ENCODE measurements around the gene TUSC2.
A peak's percentile ranks its signal among the peaks of the same experiment; 100 is the strongest.
"Not testable (repeated sequence)": the region's sequence is repeated elsewhere in the genome, so short reads cannot be mapped to it uniquely, and the experiment has no call there.

The TUSC2 gene

GRCh38 chr3:50317300-50317699 is 10.7 kb downstream of the TUSC2 start:
- no peak for DNase-seq (ENCODE audit: low read depth)

- DNase-seq (ENCODE audit: low read depth): peak; percentile 62
Observed at GRCh38 chr3:50316657-50317242, 11.3 kb downstream of the TUSC2 start.

DNA sequence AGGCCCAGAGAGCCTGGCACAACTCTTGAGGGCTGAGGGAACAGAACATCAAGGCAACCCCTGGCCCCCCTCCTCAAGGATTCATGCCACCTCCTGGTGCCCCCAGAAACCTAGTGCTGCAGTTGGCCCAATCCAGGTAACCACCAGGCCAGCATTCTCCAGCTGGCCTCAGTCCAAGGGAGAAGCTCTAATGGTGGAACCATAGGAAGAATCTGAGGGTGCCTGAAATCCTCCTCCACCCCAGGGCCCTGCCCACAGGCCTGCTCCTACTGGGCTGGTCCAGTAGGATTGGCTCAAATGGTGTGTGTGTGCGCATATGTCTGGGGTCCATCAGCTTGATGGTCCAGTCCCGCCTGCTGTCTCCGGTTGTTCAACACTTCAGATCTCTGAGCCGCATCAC is 13.2 kb downstream of the TUSC2 start:
- DNase-seq (ENCODE audit: low read depth): no peak

GRCh38 chr3:50314342-50314741 is 13.7 kb downstream of the TUSC2 start:
- no peak for DNase-seq (ENCODE audit: low read depth)

- not testable (repeated sequence) for DNase-seq (ENCODE audit: low read depth)
Observed at GRCh38 chr3:50312041-50312440, 16.0 kb downstream of the TUSC2 start.

DNA sequence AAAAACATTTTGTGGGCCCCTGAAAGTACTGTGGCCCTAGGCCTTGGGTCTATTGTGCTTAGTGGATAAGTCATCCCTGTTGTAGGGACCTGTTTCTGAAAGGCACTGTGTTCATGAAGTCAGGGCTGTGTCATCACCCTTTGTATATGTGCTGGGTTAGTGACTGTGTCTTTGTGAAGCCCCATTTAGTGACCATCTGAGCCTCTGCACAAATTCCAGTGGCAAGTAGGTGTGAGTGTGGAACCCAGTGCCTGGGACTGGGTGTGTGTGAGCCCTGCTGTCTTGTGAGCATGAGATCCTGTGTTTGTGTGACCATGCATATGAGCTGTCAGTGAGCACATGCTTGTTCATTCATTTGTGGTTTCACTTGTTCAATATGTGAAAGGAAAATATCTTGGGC is 23.4 kb downstream of the TUSC2 start:
- no peak for DNase-seq (ENCODE audit: low read depth)

DNA sequence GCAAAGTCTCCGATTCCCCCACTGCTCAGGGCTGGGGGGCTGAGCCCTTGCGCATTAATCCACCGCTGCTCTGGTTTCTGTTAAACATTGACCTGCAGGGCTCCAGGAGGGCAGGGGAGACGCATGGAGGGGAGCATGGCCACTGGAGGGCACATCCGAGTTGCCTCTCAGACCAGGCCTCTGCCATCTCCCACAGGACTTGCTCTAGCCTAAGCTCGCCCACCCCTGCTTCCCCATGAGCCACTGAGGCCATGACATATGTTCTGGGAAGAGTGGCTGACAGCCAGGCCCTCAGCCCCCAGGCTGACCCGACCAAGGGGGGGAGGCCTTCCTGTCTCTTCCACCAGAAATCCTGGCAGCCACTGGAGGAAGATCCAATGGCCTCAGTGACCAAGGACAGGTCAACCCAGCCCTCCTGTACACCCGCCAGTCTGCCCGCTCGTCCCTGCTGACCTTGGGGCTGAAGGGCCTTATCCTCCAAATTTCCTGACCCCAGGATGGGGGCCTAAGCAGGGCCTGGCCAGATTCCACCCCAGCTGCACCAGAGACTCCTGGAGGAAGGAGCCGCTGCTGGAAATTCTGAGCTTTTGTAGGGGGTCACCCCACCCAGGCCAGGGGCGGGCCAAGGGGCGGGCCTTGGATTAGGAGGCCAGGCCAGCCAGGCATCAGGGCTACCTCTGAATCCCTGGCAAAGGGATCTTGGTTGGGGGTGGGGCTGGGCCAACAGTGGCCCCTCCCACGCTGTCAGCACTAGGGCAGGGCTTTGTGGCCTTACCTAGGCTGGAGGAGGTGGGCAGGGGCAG is 24.8 kb downstream of the TUSC2 start, which contains the start of gene HYAL1:
HYAL1 (minus strand) TSS at position 562 of the 803 bp plus-strand sequence. CDS start 618 bp downstream, outside the sequence.
- DNase-seq (ENCODE audit: low read depth): no peak

DNA sequence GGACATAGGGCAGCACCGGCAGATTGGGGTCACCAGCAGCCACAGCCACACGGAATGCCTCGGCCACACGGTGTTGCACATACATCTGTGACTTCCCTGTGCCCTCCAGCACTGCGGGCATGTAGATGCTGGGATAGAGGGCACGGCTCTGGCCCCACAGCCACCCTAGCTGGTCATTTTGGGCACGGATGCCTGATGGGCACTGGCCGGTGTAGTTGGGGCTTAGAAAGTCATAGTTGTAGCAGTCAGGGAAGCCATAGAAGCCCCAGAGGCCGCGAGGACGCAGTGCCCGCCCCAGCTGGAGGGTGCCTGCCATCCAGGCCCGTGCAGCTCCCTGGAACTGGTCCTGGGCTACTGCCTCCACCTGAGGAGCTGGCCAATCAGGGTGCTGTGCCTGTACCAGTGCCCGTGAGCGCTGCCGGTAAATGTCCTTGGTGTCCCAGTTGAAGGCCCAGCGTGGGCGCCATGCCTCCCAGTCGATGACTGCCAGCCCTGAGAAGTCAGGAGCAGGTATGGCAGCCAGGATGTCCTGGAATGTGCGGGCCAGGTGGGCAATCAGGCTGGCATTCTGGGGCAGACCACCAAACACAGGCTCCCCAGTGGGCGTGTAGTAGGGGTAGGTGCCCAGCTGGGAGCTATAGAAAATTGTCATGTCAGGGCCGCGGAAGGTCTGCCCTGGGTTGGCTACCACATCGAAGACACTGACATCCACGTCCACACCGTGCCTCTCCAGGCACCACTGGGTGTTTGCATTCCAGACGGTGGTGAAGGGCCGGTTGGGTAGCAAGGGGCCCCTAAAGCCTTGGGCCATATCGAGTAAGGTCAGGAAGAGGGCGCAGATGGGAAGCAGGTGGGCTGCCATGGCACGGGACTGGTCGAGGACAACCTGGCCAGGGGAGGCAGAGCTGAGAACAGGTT is 25.7 kb downstream of the TUSC2 start:
- DNase-seq (ENCODE audit: low read depth): no peak

DNA sequence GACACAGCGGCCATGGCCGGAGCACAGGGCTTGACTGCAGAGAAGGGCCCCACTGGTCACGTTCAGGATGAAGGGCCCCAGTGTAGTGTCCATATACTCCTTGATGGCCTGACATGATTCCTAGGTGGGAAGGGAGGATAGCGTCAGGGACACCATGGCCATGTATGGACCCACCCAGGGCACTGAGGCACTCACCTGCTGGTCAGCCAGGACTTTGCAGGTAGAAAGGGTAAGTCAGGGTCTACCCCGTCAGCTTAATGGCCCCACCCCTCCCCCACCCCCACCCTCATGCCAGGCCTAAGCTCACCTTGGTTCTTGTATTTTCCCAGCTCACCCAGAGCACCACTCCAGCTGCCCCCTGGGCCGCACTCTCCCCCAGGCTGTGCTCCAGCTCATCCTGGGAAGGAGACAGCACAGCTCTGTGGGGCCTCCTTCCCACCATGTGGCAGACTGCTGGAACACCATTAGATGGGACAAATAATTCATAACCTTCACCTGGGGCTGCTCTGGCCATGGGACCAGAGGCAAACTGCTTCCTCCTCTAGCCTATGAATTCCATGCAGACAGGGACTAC is 27.3 kb downstream of the TUSC2 start:
- no peak for DNase-seq (ENCODE audit: low read depth)

DNA sequence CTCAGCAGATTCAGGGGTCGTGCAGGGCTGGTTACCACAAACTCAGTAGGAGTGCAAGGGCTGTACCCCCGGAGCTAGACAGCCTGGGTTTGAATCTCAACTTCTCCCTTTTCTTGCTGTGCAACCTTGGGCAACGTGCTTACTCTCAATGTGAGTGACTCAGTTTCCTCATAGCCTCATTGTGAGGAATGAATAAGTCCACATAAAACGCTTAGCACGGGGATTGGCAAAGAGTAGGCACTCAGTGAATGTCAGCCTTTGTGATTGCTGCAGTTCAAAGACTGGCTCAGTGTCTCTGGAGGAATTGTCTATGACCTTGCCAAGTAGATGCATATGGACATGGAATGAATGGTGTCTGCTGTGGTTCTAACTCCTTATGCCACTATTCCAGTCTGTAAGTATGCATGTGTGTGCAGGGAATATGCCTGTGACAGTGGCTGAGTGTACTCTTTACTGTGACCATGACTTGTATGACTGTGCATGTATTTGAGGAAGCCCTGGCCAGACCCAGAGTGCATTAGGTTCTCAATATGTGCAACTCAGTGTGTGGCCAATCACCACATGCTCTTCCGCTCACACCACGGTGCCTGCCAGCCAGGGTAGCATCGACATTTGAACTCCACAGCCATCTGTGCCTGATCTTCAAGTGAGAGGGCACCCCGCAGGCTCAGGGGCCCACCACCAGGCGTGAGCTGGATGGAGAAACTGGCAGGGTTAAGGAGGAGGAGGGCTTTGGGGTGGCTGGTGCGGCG is 27.9 kb downstream of the TUSC2 start:
- no peak for DNase-seq (ENCODE audit: low read depth)

DNA sequence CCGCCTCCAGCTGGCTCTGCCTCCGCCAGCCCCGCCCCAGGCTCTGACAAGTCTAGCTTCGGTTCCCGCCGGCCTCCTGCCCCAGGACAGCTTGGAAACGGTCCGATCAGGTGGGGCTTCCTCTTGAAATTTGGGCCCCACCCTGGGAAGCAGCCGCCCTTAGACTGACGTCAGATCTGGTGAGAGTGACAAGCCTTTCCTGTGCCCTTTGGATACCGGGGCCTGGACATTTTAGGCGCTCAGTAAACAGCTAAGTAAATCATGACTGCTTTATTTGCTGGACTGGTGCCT is 28.4 kb downstream of the TUSC2 start:
- no peak for DNase-seq (ENCODE audit: low read depth)

GRCh38 chr3:50298836-50299637 is 29.0 kb downstream of the TUSC2 start, which contains the start of the genes HYAL3 and NAA80:
Gene HYAL3 (minus strand): TSS chr3:50299405. CDS start chr3:50295602, 3,803 bp downstream.
Gene NAA80 (minus strand): TSS chr3:50299405. CDS start chr3:50297463, 1,942 bp downstream.
- DNase-seq (ENCODE audit: low read depth): peak; percentile 98

DNA sequence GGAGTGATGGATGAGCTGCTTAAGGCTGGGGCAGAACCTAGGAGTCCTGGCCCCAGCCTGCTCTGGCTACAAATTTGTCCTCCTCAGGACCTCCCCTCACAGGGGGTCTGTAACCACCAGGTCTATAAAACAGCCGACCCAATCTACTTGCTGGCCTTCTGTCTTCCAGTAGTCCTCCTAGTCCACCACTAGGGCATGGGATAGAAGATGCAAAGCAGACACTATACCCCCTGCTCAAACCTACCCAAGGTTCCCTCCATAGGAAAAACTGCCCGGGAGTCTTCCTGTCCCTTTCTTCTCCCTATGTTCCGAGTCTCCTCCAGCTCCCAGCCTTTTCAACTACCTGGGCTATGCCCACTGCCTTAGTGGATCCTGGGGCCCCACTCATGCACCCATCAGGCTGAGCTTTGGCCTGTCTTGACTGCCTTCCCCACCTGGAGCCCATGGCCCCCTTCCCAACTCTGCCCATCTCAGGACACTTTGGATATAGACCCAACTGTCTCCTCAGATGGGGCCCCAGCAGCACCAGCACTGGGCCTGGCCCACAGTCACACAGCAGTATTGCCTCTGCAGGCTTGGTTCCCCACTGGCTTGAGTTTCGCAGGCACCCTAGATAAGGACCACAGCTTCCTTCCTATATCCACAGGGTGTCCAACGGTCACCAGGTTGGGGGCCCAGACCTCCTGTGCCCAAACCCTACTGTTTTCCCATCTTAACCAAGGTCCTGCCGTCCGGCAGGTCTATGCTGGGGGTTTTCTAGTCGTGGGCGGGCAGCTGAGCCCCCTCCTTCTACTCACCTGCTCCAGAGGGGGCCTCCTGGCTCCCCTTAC is 29.9 kb downstream of the TUSC2 start:
- no peak for DNase-seq (ENCODE audit: low read depth)

DNA sequence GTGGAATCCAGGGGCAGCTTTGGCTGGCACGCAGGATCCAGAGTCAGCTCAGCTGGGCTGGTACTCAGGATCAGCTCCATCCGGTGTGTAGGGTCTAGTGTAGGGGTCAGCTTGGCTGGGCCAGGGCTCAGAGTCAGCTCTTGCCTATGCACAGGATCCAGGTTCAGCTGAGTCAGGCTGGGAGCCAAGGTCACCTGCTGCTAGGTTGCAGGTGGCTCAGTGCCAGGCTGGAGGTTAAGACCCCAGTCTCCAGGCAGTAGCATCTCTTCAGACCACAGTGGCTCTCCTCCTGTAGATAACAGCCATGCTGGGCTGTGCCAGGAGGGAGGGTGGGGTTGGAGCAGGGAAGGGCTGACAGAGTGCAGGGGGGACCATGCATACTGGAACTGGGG is 30.6 kb downstream of the TUSC2 start:
- no peak for DNase-seq (ENCODE audit: low read depth)

- DNase-seq (ENCODE audit: low read depth): no peak
Observed at GRCh38 chr3:50296721-50297383, 31.2 kb downstream of the TUSC2 start.

DNA sequence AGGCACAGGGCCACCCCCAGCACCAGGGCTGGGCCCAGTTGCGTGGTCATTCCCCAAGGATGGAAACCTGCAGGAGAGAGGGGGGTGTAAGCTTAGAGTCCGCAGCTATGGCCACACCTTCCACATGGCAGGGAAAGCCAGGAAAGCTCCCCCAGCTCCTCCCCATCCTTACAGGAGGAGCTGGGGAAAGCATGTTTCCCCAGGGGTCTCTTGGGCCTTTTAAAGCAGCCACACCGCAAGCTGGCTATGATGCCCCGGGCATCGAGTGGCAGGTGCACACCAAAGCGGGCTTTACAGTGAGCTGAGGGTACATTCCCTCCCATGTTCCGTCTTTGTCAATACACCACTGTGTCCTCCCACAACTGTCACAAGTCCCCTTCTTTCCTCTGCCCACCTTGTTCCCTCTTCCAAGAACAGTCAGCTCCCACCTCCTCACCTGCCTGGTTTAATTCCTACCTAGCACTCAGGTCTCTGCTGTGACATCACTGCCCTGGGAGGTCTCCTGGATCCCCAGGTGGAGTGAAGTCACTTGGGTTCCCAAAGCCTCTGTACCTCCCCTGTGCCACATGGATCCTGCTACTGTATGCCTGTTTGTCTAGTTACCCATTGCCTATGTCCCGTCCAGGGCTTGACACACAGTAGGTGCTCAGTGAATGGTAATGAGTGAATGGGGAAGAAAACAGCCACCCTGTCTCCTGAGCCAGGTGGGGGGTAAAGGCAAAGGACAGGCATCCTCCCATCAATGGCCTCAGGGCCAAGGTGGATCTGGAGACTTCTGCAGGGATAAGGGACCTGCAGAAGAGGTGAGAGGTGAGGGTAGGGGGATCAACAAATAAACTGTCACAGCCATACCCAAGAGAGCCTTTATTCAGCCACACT is 32.2 kb downstream of the TUSC2 start:
- no peak for DNase-seq (ENCODE audit: low read depth)

- DNase-seq (ENCODE audit: low read depth): no peak
Observed at GRCh38 chr3:50294492-50295403, 33.3 kb downstream of the TUSC2 start.

All from activated T-helper 1 cell treated with Interleukin-2 at 50 U/mL for 16 hours (primary cell).